K562 (cell line): ENCODE data around the gene TJP3. TPM values are rescaled to one million over a fixed set of nuclear protein-coding genes. Genes with fewer than 3 reads are reported as not detected.

Experiments
- ASH1L ChIP-seq: fragments of 450-650 bp; IDR thresholded peaks from 2 replicates; pipeline ENCODE4 v1.6.1; 2018; ENCODE audit warnings: borderline replicate concordance, mild to moderate bottlenecking, low read depth; ENCODE audit not compliant: partially characterized antibody
- CBX8 ChIP-seq: fragments of 200-600 bp; sonication (generic); IDR thresholded peaks from 2 replicates; pipeline ENCODE4 v1.6.1; 2012; ENCODE audit warnings: borderline replicate concordance, mixed run types, low read depth, mild to moderate bottlenecking, moderate library complexity, mixed read lengths, low read length, control low read depth, inconsistent platforms; ENCODE audit not compliant: poor library complexity, severe bottlenecking; ENCODE audit errors: extremely low read depth
- E2F8 ChIP-seq: fragments of 450-650 bp; IDR thresholded peaks from 2 replicates; pipeline ENCODE4 v1.7.1; 2018; ENCODE audit warnings: mild to moderate bottlenecking, low read depth; ENCODE audit not compliant: partially characterized antibody
- EGR1 ChIP-seq: fragments of 450-650 bp; conservative IDR thresholded peaks from 2 replicates; pipeline ENCODE4 v1.6.1; 2017; ENCODE audit warnings: mild to moderate bottlenecking
- EHMT2 ChIP-seq: fragments of 450-650 bp; IDR thresholded peaks from 2 replicates; pipeline ENCODE4 v1.6.1; 2018; ENCODE audit warnings: antibody characterized with exemption
- LEF1 ChIP-seq: fragments of 450-650 bp; IDR thresholded peaks from 2 replicates; pipeline ENCODE4 v1.6.1; 2016; ENCODE audit warnings: mild to moderate bottlenecking
- MED1 ChIP-seq: sonication (generic); formaldehyde crosslinking; IDR thresholded peaks from 2 replicates; pipeline ENCODE4 v1.8.1; 2023; ENCODE audit warnings: missing genetic modification reagents, borderline replicate concordance
- NEUROD1 ChIP-seq: fragments of 150-350 bp; IDR thresholded peaks from 2 replicates; pipeline ENCODE4 v1.6.1; 2014; ENCODE audit warnings: borderline replicate concordance, low read length, low read depth; ENCODE audit not compliant: partially characterized antibody
- RNF219 ChIP-seq: fragments of 250-450 bp; sonication (Bioruptor Pico); IDR thresholded peaks from 2 replicates; pipeline ENCODE4 v1.5.0; 2022; ENCODE audit warnings: mild to moderate bottlenecking
- SP1 ChIP-seq: sonication (generic); formaldehyde crosslinking; IDR thresholded peaks from 2 replicates; pipeline ENCODE4 v1.8.1; 2022; ENCODE audit warnings: mild to moderate bottlenecking, missing genetic modification reagents
- STAT5A ChIP-seq: IDR thresholded peaks from 2 replicates; pipeline ENCODE4 v1.6.1; 2012; ENCODE audit warnings: low read length, inconsistent platforms, borderline replicate concordance
- UBTF ChIP-seq, 2 experiments: IDR thresholded peaks; 2 replicates each; pipeline ENCODE4 v1.6.1; 2012; ENCODE audit warnings: improper control_type of control experiment in 2 of 2, low read depth in 2 of 2, low read length in 2 of 2, borderline replicate concordance in 1 of 2
- ZBTB7A ChIP-seq: IDR thresholded peaks from 2 replicates; pipeline ENCODE4 v1.6.1; 2011; ENCODE audit warnings: low read depth, mild to moderate bottlenecking, low read length, moderate library complexity, borderline replicate concordance; ENCODE audit not compliant: control insufficient read depth
- polyA plus RNA-seq, 8 experiments: library from polyadenylated mRNA; depleted of rRNA in 4 of 8; stranded (reverse) in 5 of 8; unstranded in 3 of 8; fragments of >200 nt; fragmentation: Nextera tagmentation in 2 of 8; fragmentation: Illumina TruSeq in 1 of 8; extraction: Ambion mirVana in 2 of 8; extraction: Trizol in 1 of 8; gene quantifications; 2 replicates each; pipeline versions ENCODE4 v1.2.1 to v1.2.3, GENCODE V29; 2011 to 2014; ENCODE audit warnings: inconsistent platforms in 1 of 8, missing spikeins in 1 of 8
- total RNA-seq, 7 experiments: library from RNA; depleted of rRNA in 6 of 7; stranded (reverse); fragments of >200 nt in 6 of 7; fragmentation: Illumina TruSeq in 2 of 7; extraction: Trizol in 2 of 7; gene quantifications; 2 replicates each; pipeline versions ENCODE4 v1.2.1 to v1.2.3, GENCODE V29; 2011 to 2021; ENCODE audit warnings: low replicate concordance in 1 of 7
- TF ChIP-seq, protein P1 (sequence below), 3 experiments: IDR thresholded peaks in 2 of 3; conservative IDR thresholded peaks in 1 of 3; 2 replicates each; pipeline ENCODE4 v1.5.1; 2011 to 2012; ENCODE audit warnings: low read length in 3 of 3, mild to moderate bottlenecking in 3 of 3, control low read depth in 2 of 3, improper control_type of control experiment in 1 of 3, inconsistent platforms in 1 of 3, low read depth in 1 of 3, mixed read lengths in 1 of 3, moderate library complexity in 1 of 3; ENCODE audit not compliant: insufficient read depth in 2 of 3
- TF ChIP-seq, protein P2 (sequence below): fragments of 250-450 bp; sonication (Bioruptor Pico); IDR thresholded peaks from 2 replicates; pipeline ENCODE4 v1.5.0; 2021; ENCODE audit warnings: mild to moderate bottlenecking, borderline replicate concordance

Gene TJP3
- total and polyA plus RNA-seq, 9 of the 15 experiments (the other 6 are each of a cell fraction or from before 2014, with no cell fraction given): 0.11 to 2.4 (median 0.57) TPM; not detected in 1

DNA sequence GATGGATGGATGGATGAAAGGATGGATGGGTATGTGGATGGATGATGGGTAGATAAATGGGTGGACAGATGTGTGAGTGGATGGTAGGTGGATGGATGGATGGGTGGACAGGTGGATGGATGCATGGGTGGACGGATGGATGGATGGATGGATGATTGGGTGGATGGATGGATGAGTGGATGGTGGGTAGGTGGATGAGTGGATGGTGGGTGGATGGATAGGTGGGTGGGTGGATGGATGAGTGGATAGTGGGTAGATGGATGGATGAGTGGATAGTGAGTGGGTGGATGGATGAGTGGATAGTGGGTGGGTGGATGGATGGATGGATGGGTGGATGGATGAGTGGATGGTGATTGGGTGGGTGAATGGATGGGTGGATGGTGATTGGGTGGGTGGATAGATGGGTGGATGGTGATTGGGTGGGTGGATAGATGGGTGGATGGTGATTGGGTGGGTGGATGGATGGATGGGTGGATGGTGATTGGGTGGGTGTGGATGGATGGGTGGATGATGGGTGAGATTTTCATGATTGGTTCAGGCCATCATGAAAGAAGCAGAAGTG lies 68.4 kb downstream of the TJP3 start (continued):
- TF ChIP-seq E2F8: no peak
- TF ChIP-seq EHMT2: peak; percentile 87
- no peak for TF ChIP-seq STAT5A
- no peak for TF ChIP-seq RNF219 (CRISPR knock-in tag)
- TF ChIP-seq UBTF (IDR thresholded peaks at IDR 0.05; ENCODE audit: borderline replicate concordance in 1 of 2, low read depth in 2 of 2, low read length in 2 of 2): no peak
- TF ChIP-seq, protein P1, sequence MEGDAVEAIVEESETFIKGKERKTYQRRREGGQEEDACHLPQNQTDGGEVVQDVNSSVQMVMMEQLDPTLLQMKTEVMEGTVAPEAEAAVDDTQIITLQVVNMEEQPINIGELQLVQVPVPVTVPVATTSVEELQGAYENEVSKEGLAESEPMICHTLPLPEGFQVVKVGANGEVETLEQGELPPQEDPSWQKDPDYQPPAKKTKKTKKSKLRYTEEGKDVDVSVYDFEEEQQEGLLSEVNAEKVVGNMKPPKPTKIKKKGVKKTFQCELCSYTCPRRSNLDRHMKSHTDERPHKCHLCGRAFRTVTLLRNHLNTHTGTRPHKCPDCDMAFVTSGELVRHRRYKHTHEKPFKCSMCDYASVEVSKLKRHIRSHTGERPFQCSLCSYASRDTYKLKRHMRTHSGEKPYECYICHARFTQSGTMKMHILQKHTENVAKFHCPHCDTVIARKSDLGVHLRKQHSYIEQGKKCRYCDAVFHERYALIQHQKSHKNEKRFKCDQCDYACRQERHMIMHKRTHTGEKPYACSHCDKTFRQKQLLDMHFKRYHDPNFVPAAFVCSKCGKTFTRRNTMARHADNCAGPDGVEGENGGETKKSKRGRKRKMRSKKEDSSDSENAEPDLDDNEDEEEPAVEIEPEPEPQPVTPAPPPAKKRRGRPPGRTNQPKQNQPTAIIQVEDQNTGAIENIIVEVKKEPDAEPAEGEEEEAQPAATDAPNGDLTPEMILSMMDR (IDR thresholded peaks at IDR 0.05 in 2 of 3, conservative IDR thresholded peaks at IDR 0.05 in 1 of 3; ENCODE audit: insufficient read depth in 2 of 3, low read depth in 1 of 3, low read length in 3 of 3): no peak
- TF ChIP-seq ZBTB7A: no peak
- TF ChIP-seq EGR1: peak; percentile 84
- TF ChIP-seq ASH1L: peak; percentile 57
- no peak for TF ChIP-seq MED1 (CRISPR knock-in tag)
- no peak for TF ChIP-seq CBX8
- TF ChIP-seq, protein P2, sequence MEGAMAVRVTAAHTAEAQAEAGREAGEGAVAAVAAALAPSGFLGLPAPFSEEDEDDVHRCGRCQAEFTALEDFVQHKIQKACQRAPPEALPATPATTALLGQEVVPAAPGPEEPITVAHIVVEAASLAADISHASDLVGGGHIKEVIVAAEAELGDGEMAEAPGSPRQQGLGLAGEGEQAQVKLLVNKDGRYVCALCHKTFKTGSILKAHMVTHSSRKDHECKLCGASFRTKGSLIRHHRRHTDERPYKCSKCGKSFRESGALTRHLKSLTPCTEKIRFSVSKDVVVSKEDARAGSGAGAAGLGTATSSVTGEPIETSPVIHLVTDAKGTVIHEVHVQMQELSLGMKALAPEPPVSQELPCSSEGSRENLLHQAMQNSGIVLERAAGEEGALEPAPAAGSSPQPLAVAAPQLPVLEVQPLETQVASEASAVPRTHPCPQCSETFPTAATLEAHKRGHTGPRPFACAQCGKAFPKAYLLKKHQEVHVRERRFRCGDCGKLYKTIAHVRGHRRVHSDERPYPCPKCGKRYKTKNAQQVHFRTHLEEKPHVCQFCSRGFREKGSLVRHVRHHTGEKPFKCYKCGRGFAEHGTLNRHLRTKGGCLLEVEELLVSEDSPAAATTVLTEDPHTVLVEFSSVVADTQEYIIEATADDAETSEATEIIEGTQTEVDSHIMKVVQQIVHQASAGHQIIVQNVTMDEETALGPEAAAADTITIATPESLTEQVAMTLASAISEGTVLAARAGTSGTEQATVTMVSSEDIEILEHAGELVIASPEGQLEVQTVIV: no peak
- TF ChIP-seq SP1 (CRISPR knock-in tag): no peak
- TF ChIP-seq LEF1: no peak
- no peak for TF ChIP-seq NEUROD1
